IPS-18a (cell line): Measurements from ENCODE around the gene YIPF4.
"Not testable (repeated sequence)": the region's sequence is repeated elsewhere in the genome, so short reads cannot be mapped to it uniquely, and the experiment has no call there.

Source experiments
- H3K27ac ChIP-seq: one replicate; pipeline ENCODE4 v1.5.1; 2013; ENCODE audit warnings: low read length
- H3K27me3 ChIP-seq: one replicate; pipeline ENCODE4 v1.6.1; 2013; ENCODE audit warnings: mild to moderate bottlenecking, low read length; ENCODE audit not compliant: control insufficient read depth, insufficient read depth
- H3K36me3 ChIP-seq: one replicate; pipeline ENCODE4 v1.6.1; 2013; ENCODE audit warnings: low read depth, low read length; ENCODE audit not compliant: control insufficient read depth
- H3K4me1 ChIP-seq: one replicate; pipeline ENCODE4 v1.6.1; 2013; ENCODE audit warnings: low read depth, low read length; ENCODE audit not compliant: control insufficient read depth
- H3K4me3 ChIP-seq: one replicate; pipeline ENCODE4 v1.5.1; 2013; ENCODE audit warnings: low read length
- H3K9ac ChIP-seq: one replicate; pipeline ENCODE4 v1.6.1; 2013; ENCODE audit warnings: mild to moderate bottlenecking, low read length, moderate library complexity
- H3K9me3 ChIP-seq: one replicate; pipeline ENCODE4 v1.6.1; 2013; ENCODE audit warnings: low read depth, low read length; ENCODE audit not compliant: control insufficient read depth

Gene YIPF4

DNA sequence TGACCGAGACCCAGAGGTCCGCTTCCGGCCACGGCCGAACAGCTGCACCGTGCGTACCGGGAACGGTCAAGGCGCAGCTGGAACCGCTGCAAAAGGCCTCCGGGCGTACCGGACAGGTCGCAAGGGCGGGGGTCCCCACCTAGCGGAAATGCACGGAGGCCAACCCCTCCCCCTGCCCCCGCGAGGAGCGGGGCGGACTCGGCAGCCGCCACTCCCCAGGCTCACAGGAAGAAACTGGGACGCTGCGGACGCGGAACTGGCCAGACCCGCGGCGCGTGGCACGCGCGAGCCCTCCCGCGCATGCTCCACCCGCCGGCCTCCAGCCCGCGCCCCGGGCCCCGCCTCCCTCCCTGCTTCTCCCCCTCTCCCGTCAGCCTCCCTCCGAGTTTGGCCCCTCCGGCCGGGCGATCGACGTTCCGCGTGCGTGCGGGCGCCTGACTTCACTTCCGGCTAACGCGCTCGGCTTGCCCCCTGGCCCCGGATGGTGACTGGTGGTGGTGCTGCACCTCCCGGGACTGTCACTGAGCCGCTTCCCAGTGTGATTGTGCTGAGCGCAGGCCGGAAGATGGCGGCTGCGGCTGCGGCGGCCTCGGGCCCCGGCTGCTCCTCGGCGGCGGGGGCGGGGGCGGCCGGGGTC lies 79.1 kb downstream of the YIPF4 start, which contains the start of gene BIRC6:
BIRC6 (plus strand) TSS at position 343 of the 637 bp plus-strand sequence; CDS start at position 482, 139 bp downstream.
- peak within 1 kb of the TSS; percentile 96 for H3K4me3 ChIP-seq
- peak within 1 kb of the TSS; percentile 84 for H3K27ac ChIP-seq
- H3K27me3 ChIP-seq, result no peaks in the 10 kb centered on the region
- peak within 1 kb of the TSS; percentile 93 for H3K9ac ChIP-seq
- H3K9me3 ChIP-seq, result no peaks in the 10 kb centered on the region
- peaks cover 12% of the 10 kb centered on the region for H3K4me1 ChIP-seq
- H3K36me3 ChIP-seq, result no peaks in the 10 kb centered on the region

DNA sequence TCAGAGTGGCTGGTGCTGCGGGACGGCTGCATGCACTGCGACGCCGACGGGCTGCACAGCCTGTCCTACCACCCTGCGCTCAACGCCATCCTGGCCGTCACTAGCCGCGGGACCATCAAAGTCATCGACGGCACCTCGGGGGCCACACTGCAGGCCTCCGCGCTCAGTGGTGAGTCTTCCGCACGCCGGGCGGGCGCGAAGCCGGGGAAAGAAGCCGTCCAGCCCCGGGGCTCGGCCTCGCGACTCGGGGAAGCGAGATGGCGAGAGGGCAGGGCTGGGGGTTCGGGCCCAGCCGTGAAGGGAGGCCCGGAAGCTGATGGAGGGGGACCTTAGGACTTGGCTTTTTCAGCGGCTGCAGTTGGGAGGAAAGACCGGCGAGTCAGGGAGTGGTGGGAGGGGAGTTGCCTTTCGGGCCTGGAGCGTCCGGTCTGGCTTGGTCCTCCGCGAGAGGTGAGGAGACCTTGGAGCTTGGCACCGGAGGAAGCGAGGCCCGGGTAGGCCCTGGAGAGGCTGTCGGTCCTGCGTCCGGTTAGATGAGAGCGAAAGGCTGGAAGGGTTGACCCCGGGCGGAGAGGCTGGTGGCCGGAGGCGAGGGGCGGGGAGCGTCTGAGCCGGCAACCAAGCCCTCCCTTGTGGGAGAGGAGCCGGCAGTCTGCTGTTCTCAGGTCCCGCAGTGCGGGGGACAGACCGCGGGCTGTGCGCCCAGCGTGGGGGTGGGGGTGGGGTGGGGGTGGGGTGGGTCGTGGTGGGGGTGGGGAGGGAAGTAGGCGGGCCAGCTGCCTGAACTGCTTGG lies 79.8 kb downstream of the YIPF4 start:
- no peaks in the 10 kb centered on the region for H3K9me3 ChIP-seq
- no peaks in the 10 kb centered on the region for H3K36me3 ChIP-seq
- peak overlapping the region; percentile 96 for H3K4me3 ChIP-seq

DNA sequence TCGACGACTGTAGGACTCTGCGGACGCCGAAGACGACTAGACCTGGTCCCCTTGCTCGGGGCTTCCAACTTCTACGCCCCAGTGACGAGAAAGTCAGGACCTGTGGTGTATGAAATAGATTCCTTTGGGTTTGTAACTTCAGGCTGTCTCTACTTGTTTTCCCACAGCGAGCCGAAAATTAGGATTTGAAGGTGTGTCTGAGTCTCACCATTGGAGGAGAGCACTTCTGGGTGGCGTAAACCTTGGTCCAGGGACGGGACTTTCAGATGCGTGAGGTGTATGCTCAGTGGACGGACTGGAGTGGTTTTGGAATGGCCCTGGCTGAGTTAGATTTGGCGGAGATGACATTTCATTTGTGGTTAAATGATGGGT lies 80.4 kb downstream of the YIPF4 start:
- Histone ChIP-seq H3K4me3 (peak overlapping the region; percentile 96), H3K9ac (peak overlapping the region; percentile 64), H3K4me1 (peaks cover 12% of the 10 kb centered on the region), H3K36me3 (no peaks in the 10 kb centered on the region), H3K27ac (peak overlapping the region; percentile 6), H3K27me3 (no peaks in the 10 kb centered on the region), H3K9me3 (no peaks in the 10 kb centered on the region)

More for the DNA sequence above, 79.8 kb downstream of the YIPF4 start:
- Histone ChIP-seq H3K27me3 (no peaks in the 10 kb centered on the region), H3K4me1 (peaks cover 12% of the 10 kb centered on the region), H3K9ac (peak overlapping the region; percentile 93), H3K27ac (peak overlapping the region; percentile 84)

DNA sequence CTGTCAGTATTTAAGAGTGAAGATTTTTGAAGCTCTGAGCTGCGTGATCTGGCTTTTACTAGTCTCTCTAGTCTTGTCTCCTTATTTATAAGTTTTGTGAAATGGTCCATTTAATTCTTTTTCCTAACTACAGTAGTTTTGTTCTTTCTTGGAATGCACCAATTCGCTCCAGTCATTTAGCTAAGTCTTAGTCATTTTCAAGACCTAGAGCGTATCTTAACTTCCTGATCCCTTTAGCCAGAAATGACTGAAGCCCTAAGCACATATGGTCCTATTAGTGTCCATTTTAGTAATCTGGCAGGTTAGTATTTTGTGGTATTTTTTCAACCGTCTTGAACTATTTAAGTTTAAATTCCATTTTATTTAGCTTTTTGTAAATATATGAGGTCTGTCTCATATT lies 82.7 kb downstream of the YIPF4 start:
- H3K4me1 ChIP-seq, result peaks cover 12% of the 10 kb centered on the region
- no peaks in the 10 kb centered on the region for H3K9me3 ChIP-seq
- no peak overlapping the region for H3K4me3 ChIP-seq
- no peaks in the 10 kb centered on the region for H3K27me3 ChIP-seq
- H3K36me3 ChIP-seq, result no peaks in the 10 kb centered on the region
- H3K27ac ChIP-seq, result no peak overlapping the region
- no peak overlapping the region for H3K9ac ChIP-seq

DNA sequence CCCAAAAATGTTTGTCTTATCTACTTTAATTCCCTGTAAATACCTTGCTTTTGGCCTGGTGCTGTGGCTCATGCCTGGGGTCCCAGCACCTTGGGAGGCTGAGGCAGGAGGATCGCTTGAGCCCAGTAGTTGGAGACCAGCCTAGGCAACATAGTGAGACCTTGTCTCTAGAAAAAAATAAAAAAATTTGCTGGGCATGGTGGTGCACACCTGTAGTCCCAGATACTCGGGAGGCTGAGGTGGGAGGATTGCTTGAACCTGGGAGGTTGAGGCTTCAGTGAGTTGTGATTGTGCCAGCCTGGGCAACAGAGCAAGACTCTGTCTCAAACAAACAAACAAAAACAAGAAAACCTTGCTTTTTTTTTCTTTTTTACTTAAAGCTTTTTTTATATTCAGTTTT lies 85.3 kb downstream of the YIPF4 start:
- H3K27me3 ChIP-seq, H3K4me3 ChIP-seq, H3K27ac ChIP-seq, H3K4me1 ChIP-seq, H3K36me3 ChIP-seq, H3K9ac ChIP-seq, H3K9me3 ChIP-seq: not testable (repeated sequence)

DNA sequence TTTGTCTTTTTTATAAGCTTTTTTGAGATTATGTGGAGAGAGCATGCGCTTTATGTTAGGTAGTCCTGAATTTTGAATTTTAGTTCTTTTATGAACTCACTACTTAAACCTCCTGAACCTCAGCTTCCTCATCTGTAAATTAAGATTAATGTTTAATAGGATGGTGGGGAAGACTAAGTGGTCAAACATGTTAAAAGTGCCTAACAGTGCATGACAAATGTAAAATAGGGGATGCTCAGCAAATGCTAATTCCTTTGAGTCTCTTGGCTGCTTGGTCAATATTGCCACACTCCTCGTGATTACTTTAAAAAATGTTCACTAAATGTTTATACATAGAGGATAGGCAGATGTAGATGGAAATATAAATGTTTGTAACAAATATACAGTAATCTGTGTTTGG lies 85.9 kb downstream of the YIPF4 start:
- Histone ChIP-seq H3K4me1 (peaks cover 2% of the 10 kb centered on the region), H3K27ac (no peak overlapping the region), H3K36me3 (no peaks in the 10 kb centered on the region)

DNA sequence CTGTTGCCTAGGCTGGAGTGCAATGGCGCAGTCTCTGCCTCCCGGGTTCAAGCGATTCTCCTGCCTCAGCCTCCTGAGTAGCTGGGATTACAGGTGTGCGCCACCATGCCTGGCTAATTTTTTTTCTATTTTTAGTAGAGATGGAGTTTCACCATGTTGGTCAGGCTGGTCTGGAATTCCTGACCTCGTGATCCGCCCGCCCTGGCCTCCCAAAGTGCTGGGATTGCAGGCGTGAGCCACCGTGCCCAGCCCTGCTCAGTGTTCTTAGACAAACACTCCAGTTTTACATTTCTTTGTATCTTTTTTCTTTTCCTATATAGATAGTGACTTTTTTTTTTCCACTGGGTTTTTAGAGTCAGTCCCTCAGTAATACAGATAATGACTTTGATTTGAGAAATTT lies 86.6 kb downstream of the YIPF4 start:
- not testable (repeated sequence) for H3K4me3 ChIP-seq, H3K27ac ChIP-seq, H3K9ac ChIP-seq, H3K36me3 ChIP-seq, H3K27me3 ChIP-seq, H3K4me1 ChIP-seq, H3K9me3 ChIP-seq

More for the DNA sequence above, 85.9 kb downstream of the YIPF4 start:
- Histone ChIP-seq H3K9ac (no peak overlapping the region), H3K4me3 (no peak overlapping the region), H3K9me3 (no peaks in the 10 kb centered on the region), H3K27me3 (no peaks in the 10 kb centered on the region)

DNA sequence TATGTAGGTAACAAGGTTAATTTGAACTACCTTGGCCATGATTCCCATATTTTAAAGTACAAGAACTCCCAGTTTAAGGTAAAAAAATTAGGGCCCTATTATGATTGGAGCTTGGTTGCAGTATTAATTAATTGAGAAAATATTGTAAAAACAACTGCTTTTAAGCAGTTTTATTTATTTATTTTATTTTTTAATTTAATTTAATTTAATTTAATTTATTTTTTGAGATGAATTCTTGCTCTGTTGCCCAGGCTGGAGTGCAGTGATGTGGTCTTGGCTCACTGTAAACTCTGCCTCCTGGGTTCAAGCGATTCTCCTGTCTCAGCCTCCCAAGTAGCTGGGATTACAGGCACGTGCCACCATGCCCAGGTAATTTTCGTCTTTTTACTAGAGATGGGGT lies 88.0 kb downstream of the YIPF4 start:
- not testable (repeated sequence) for H3K4me3 ChIP-seq, H3K9me3 ChIP-seq, H3K36me3 ChIP-seq, H3K27ac ChIP-seq, H3K4me1 ChIP-seq, H3K27me3 ChIP-seq, H3K9ac ChIP-seq
